ENCODE data around the gene AGPAT2.

The AGPAT2 gene

GRCh38 chr9:136659861-136660784 lies 27.1 kb downstream of the AGPAT2 start:
- DNase-seq, result no peak

GRCh38 chr9:136658849-136659535 lies 28.3 kb downstream of the AGPAT2 start:
- no peak for DNase-seq

- no peak for DNase-seq
Measured at GRCh38 chr9:136657974-136658848, 29.0 kb downstream of the AGPAT2 start.

- no peak for DNase-seq
Measured at GRCh38 chr9:136656795-136657611, 30.3 kb downstream of the AGPAT2 start.

GRCh38 chr9:136656183-136656738 lies 31.0 kb downstream of the AGPAT2 start:
- DNase-seq, result no peak

- DNase-seq, result no peak
Measured at GRCh38 chr9:136655536-136656182, 31.6 kb downstream of the AGPAT2 start.

- DNase-seq, result no peak
Measured at GRCh38 chr9:136654820-136655535, 32.3 kb downstream of the AGPAT2 start.

- DNase-seq, result no peak
Measured at GRCh38 chr9:136653323-136654079, 33.8 kb downstream of the AGPAT2 start.

GRCh38 chr9:136651860-136652259 lies 35.4 kb downstream of the AGPAT2 start:
- DNase-seq, result no peak

- no peak for DNase-seq
Measured at GRCh38 chr9:136650648-136651047, 36.6 kb downstream of the AGPAT2 start.

- no peak for DNase-seq
Measured at GRCh38 chr9:136650021-136650420, 37.2 kb downstream of the AGPAT2 start.

- no peak for DNase-seq
Measured at GRCh38 chr9:136648751-136649150, 38.5 kb downstream of the AGPAT2 start.

- DNase-seq, result no peak
Measured at GRCh38 chr9:136646827-136647711, 40.2 kb downstream of the AGPAT2 start.

- no peak for DNase-seq
Measured at GRCh38 chr9:136645903-136646754, 41.1 kb downstream of the AGPAT2 start.

GRCh38 chr9:136645352-136645902 lies 41.8 kb downstream of the AGPAT2 start:
- no peak for DNase-seq

- DNase-seq, result no peak
Measured at GRCh38 chr9:136644593-136645351, 42.5 kb downstream of the AGPAT2 start.

GRCh38 chr9:136644343-136644592 lies 43.0 kb downstream of the AGPAT2 start:
- no peak for DNase-seq

Data from NCI-H1436 (cell line).